Sigmoid colon (tissue), 7 donors: ENCODE results near the gene PNPLA2. TPM values are rescaled to one million over a fixed set of nuclear protein-coding genes. Genes with fewer than 3 reads are reported as not detected.
A peak's percentile ranks its signal among the peaks of the same experiment; 100 is the strongest.

Source experiments
- DNase-seq: peaks from one replicate; pipeline ENCODE4 v3.0.0-alpha.2; 2019
- H3K27ac ChIP-seq, 4 donors: fragments of 200-600 bp; sonication (generic); one replicate each; pipeline ENCODE4 v1.5.1; 2016 to 2019; ENCODE audit warnings: mild to moderate bottlenecking in 1 of 4
- H3K27me3 ChIP-seq, 3 donors: fragments of 200-600 bp; sonication (generic); one replicate each; pipeline ENCODE4 v1.5.1; 2019; ENCODE audit warnings: mild to moderate bottlenecking in 1 of 3
- H3K36me3 ChIP-seq, 4 donors: fragments of 200-600 bp; sonication (generic); one replicate each; pipeline ENCODE4 v1.5.1; 2016 to 2019
- H3K4me1 ChIP-seq, 4 donors: fragments of 200-600 bp; sonication (generic); one replicate each; pipeline ENCODE4 v1.5.1; 2017 to 2019
- H3K4me3 ChIP-seq, 4 donors: fragments of 200-600 bp; sonication (generic); one replicate each; pipeline ENCODE4 v1.5.1; 2017 to 2019; ENCODE audit warnings: mild to moderate bottlenecking in 2 of 4, moderate library complexity in 1 of 4
- H3K9me3 ChIP-seq, 4 donors: fragments of 200-600 bp in 3 of 4; sonication (generic) in 3 of 4; one replicate each; pipeline versions ENCODE4 v1.5.1 to v1.6.1; 2013 to 2019
- CTCF ChIP-seq, 4 experiments: fragments of 450-650 bp in 3 of 4; fragments of 200-600 bp in 1 of 4; IDR thresholded peaks; one replicate each; pipeline ENCODE4 v1.5.1; 2016 to 2019; ENCODE audit warnings: antibody characterized with exemption in 4 of 4, mild to moderate bottlenecking in 3 of 4, moderate library complexity in 2 of 4
- EP300 ChIP-seq, 4 donors: sonication (generic); formaldehyde crosslinking; IDR thresholded peaks; one replicate each; pipeline ENCODE4 v1.6.1; 2017; ENCODE audit warnings: antibody characterized with exemption in 4 of 4
- POLR2A ChIP-seq, 2 donors: fragments of 450-650 bp; IDR thresholded peaks; one replicate each; pipeline ENCODE4 v1.6.1; 2016; ENCODE audit warnings: antibody characterized with exemption in 2 of 2, mild to moderate bottlenecking in 2 of 2, moderate library complexity in 2 of 2
- POLR2AphosphoS5 ChIP-seq, 4 donors: sonication (generic); formaldehyde crosslinking; IDR thresholded peaks; one replicate each; pipeline ENCODE4 v1.6.1; 2017; ENCODE audit warnings: antibody characterized with exemption in 4 of 4
- WGBS, 2 donors: extraction: QIAGEN DNeasy Blood & Tissue Kit; methylation state at CpG; one replicate each; pipeline ENCODE4 v1.1.7; 2013; 5-methylcytosine and 5-hydroxymethylcytosine counted together
- intact Hi-C: fragments of 100-400 bp; cut with DNase I; formaldehyde crosslinking; loops from one replicate; pipeline ENCODE4 v1.15.1; 2023
- polyA plus RNA-seq, 3 donors: library from polyadenylated mRNA; stranded (reverse); fragments of 200-250 nt; gene quantifications; one replicate each; pipeline ENCODE4 v1.2.3, GENCODE V29; 2013
- total RNA-seq, 4 donors: library from RNA; depleted of rRNA; stranded (reverse); fragments of >200 nt; gene quantifications; one replicate each; pipeline ENCODE4 v1.1.0, GENCODE V29; 2016
- donor health status: healthy with polysubstance abuse.
- donor health status: Bipolar disorder and iron deficiency.
- donor health status: healthy.

The PNPLA2 gene
- total and polyA plus RNA-seq, 7 donors = 26.3 to 137 (median 35.4) TPM

- peak; percentile 89 for DNase-seq
- H3K27ac ChIP-seq = peak overlapping the region; percentile 84 to 93 (median 90)
- no peaks in the 10 kb centered on the region for H3K9me3 ChIP-seq
- 0% methylated on average over 57 of the region's 57 CpGs for WGBS, 2 donors
- H3K4me3 ChIP-seq = peak overlapping the region; percentile 49 to 65 (median 56)
- H3K36me3 ChIP-seq = peaks cover 0 to 34% (median 3%) of the 10 kb centered on the region in 4 donors
- peaks cover 0 to 38% (median 31%) of the 10 kb centered on the region in 4 donors for H3K4me1 ChIP-seq
- H3K27me3 ChIP-seq = no peaks in the 10 kb centered on the region
- intact Hi-C loops = loop anchor here (1.0 to 5.0 kb wide), 4 partner anchors 12 to 100 kb away; partner anchors contain the start of genes DEAF1, POLR2L, RPLP2 and TALDO1
- TF ChIP-seq POLR2A (IDR thresholded peaks at IDR 0.05) = no peak
- peak in 3 of 4 donors; percentile 15 to 41 (median 38) for TF ChIP-seq POLR2AphosphoS5 (IDR thresholded peaks at IDR 0.05)
- no peak for TF ChIP-seq EP300 (IDR thresholded peaks at IDR 0.05)
- TF ChIP-seq CTCF (IDR thresholded peaks at IDR 0.05) = peak in 1 of 4 experiments; percentile 6
These were observed 21.2 kb upstream of the PNPLA2 start for GRCh38 chr11:797296-798092.

GRCh38 chr11:798093-798713 is 20.5 kb upstream of the PNPLA2 start, which contains the start of gene SLC25A22:
Gene SLC25A22, minus strand, starts transcription at chr11:798281. Its CDS starts 3,275 bp downstream, at chr11:795006.
- no peak for DNase-seq
- H3K4me3 ChIP-seq = peak within 1 kb of the TSS; percentile 49 to 65 (median 56)
- WGBS, 2 donors = 2 to 3% methylated on average over 69 of the region's 69 CpGs
- H3K27me3 ChIP-seq = no peaks in the 10 kb centered on the region
- H3K27ac ChIP-seq = peak within 1 kb of the TSS; percentile 84 to 93 (median 90)
- TF ChIP-seq EP300 (IDR thresholded peaks at IDR 0.05) (no peak), POLR2A (IDR thresholded peaks at IDR 0.05) (no peak), POLR2AphosphoS5 (IDR thresholded peaks at IDR 0.05) (no peak), CTCF (IDR thresholded peaks at IDR 0.05) (peak; percentile 42 to 82 (median 66))
- intact Hi-C loops = loop anchor here (5.0 kb wide), 2 partner anchors 51 to 101 kb away; partner anchors contain the start of genes DEAF1, TALDO1 and TMEM80
- peaks cover 0 to 41% (median 3%) of the 10 kb centered on the region in 4 donors for H3K36me3 ChIP-seq
- peaks cover 0 to 38% (median 31%) of the 10 kb centered on the region in 4 donors for H3K4me1 ChIP-seq
- H3K9me3 ChIP-seq = no peaks in the 10 kb centered on the region

GRCh38 chr11:799641-800316 is 18.9 kb upstream of the PNPLA2 start:
- Histone ChIP-seq H3K4me3 (no peak overlapping the region), H3K4me1 (peaks cover 0 to 47% (median 41%) of the 10 kb centered on the region in 4 donors), H3K27ac (no peak overlapping the region), H3K27me3 (no peaks in the 10 kb centered on the region), H3K36me3 (peaks cover 0 to 38% (median 3%) of the 10 kb centered on the region in 4 donors), H3K9me3 (no peaks in the 10 kb centered on the region)
- WGBS, 2 donors = 96% methylated on average over 32 of the region's 32 CpGs
- TF ChIP-seq EP300 (IDR thresholded peaks at IDR 0.05) (no peak), POLR2A (IDR thresholded peaks at IDR 0.05) (no peak), POLR2AphosphoS5 (IDR thresholded peaks at IDR 0.05) (no peak), CTCF (IDR thresholded peaks at IDR 0.05) (no peak)
- intact Hi-C loops = loop anchor here (5.0 kb wide), 2 partner anchors 52 to 102 kb away; partner anchors contain the start of genes DEAF1, TALDO1 and TMEM80
- no peak for DNase-seq

GRCh38 chr11:800473-800872 is 18.2 kb upstream of the PNPLA2 start:
- TF ChIP-seq CTCF (IDR thresholded peaks at IDR 0.05) = no peak
- no peak for TF ChIP-seq POLR2AphosphoS5 (IDR thresholded peaks at IDR 0.05)
- TF ChIP-seq POLR2A (IDR thresholded peaks at IDR 0.05) = no peak
- TF ChIP-seq EP300 (IDR thresholded peaks at IDR 0.05) = no peak
- no peak for DNase-seq
- no peak overlapping the region for H3K27ac ChIP-seq
- intact Hi-C loops = no loop called here
- H3K9me3 ChIP-seq = no peaks in the 10 kb centered on the region
- WGBS, 2 donors = 93 to 96% methylated on average over 30 of the region's 30 CpGs
- no peaks in the 10 kb centered on the region for H3K27me3 ChIP-seq
- H3K4me3 ChIP-seq = no peak overlapping the region
- peaks cover 0 to 38% (median 3%) of the 10 kb centered on the region in 4 donors for H3K36me3 ChIP-seq
- H3K4me1 ChIP-seq = peaks cover 0 to 46% (median 37%) of the 10 kb centered on the region in 4 donors
